ENCODE results near the gene DDB1. TPM values are rescaled to one million over a fixed set of nuclear protein-coding genes. Genes with fewer than 3 reads are reported as not detected.

The DDB1 gene
- 231 and 235 TPM in 2 replicates for total RNA-seq

DNA sequence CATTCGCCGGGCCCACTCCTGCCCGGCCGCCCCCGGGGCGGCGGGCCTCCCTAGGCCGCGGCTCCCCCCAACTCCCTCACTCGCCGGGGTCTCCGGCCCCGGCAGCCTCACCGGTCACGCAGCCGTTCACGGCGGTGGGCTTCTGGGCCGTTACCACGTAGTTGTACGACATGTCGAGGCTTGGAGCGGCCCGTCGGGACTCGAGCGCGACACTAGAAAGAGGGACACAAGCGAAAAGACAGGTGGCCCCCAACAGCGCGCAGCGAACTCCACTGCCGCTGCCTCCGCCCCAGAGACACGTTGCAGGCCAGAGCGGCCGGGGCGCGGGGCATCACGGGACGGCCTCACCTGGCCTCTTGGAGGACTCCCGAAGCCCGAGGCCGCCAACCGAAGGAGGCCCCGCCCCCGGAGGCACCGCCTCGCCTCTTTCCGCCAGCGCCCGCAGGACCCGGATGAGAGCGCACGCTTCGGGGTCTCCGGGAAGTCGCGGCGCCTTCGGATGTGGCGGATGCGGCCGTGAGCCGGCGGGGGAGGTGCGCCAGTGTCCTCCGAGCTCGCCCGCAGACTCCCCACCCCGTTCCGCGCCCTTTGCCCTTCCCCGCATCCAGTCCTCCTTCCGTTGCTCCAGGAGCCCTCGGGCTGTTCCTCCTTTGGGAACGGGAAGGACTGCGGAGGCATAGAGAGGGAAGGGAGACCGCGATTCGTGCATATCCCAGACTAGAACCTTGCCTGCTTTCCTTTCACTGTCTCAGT lies at the start of gene DDB1, which contains the start of gene TKFC:
Gene DDB1, minus strand, starts transcription at position 309 of the 753 bp plus-strand sequence. Its CDS starts 137 bp downstream, at position 172.
Gene TKFC, plus strand, starts transcription at position 432 of the 753 bp plus-strand sequence. CDS start 1,501 bp downstream, outside the sequence.

DNA sequence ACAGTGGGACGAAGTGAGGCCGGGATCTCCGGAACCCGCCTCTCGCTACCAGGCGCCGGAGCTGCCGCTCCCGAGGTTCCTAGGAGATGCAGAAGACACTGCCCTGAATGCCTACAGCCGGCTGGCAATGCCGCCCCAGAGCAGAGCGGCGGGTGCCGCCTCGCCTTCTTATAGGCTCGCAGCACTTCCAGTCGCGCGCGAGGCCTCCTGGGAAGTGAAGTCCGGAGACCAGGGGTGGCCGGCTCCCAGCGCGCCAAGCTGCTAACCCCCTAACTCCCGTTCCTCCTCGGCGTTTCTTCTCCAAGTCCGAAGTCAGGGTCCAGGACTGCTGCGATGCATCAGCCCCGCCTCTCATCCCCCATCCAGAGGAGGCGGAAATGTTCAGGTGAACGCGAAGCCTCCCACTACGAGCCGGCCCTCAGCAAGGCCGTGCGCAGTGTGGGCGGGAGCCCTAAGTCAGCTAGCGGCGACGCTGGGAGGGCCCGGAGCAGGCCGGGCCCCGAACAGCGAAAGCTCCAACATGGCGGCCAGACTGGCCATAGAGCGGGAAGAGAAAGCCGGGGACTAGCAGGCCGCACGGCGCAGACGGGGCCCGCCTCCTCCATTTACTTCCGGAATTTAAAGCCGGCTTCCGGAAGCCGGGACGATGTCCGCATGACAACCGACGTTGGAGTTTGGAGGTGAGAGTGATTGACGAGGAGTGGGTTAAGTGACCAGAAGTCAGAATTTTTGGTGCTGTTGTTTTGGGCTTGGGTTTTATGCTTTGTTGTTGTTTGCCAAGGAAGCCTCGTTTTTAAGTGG lies 29.0 kb upstream of the DDB1 start, which contains the start of the genes CYB561A3 and TMEM138:
Gene CYB561A3, minus strand, starts transcription at position 142 of the 801 bp plus-strand sequence. CDS start 5,169 bp downstream, outside the sequence.
Gene TMEM138, plus strand, starts transcription at position 634 of the 801 bp plus-strand sequence. CDS start 2,017 bp downstream, outside the sequence.

DNA sequence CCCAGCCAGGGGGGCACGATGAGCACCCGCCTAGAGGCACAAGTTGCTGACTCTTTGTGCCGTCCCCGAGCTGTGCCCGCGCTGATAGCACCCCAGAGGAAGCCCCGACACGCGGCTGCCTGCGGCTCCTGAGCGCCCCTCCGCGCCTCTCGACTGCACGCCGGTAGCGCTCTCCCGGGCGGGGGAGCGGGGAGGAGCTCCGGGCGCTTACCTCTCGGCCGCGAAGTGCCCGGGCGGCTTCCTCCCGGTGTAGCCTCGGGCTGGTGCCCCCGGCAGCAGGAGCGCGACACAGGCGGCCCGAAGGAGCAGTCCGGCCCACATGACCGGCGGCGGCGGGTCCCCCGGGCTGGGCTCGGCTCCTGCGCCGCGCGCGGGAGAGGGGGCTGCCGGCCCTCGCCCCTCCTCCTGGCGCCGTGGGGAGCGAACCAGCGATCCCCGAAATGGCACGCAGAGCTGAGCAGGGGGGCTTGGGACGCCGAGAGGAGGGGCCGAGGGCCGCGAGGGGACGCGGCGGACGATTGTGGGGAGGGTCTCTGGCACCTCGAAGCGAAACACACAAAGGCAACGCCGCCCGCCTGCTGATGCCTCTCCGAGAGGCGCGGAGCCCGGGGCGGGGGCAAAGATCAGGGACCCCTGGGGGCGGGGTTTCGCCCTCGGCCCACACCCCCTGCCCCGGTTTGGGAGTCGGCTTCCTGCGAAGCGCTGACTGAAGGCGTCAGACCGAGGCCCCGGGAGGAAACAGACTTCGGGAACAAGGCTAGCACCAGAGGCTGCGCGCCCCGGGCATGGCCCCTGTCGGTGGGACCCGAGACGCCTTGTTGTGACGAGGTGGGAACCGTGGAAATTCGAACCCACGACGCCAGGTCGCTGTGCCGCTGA lies 37.9 kb downstream of the DDB1 start, which contains the start of gene VWCE:
Gene VWCE, minus strand, starts transcription at position 600 of the 879 bp plus-strand sequence. Its CDS starts 279 bp downstream, at position 321.

Other genes with a start within 250 kb of the DDB1 start
- gene CD5, start 230.6 kb downstream of the DDB1 start, total RNA-seq = not detected in 2 replicates
- gene VPS37C, start 171.7 kb downstream of the DDB1 start, total RNA-seq = 8.2 and 10.9 TPM in 2 replicates
- not detected in 2 replicates for gene PGA3, start 129.6 kb downstream of the DDB1 start, total RNA-seq
- not detected in 2 replicates for gene PGA4, start 110.8 kb downstream of the DDB1 start, total RNA-seq
- gene PGA5, start 91.9 kb downstream of the DDB1 start, total RNA-seq = not detected in 2 replicates
- under 0.01 and 0.24 TPM in 2 replicates for gene VWCE, start 37.8 kb downstream of the DDB1 start, total RNA-seq
- gene TKFC, start 123 bp upstream of the DDB1 start, total RNA-seq = 20.0 and 22.2 TPM in 2 replicates
- 55.0 and 66.7 TPM in 2 replicates for gene CYB561A3, start 28.8 kb upstream of the DDB1 start, total RNA-seq
- 12.8 and 16.8 TPM in 2 replicates for gene TMEM138, start 29.3 kb upstream of the DDB1 start, total RNA-seq
- gene TMEM216, start 59.5 kb upstream of the DDB1 start, total RNA-seq = 5.5 and 16.6 TPM in 2 replicates
- gene CPSF7, start 96.9 kb upstream of the DDB1 start, total RNA-seq = 10.9 and 13.3 TPM in 2 replicates
- 15.8 and 40.2 TPM in 2 replicates for gene SDHAF2, start 97.0 kb upstream of the DDB1 start, total RNA-seq
- not detected in 2 replicates for gene LRRC10B, start 175.6 kb upstream of the DDB1 start, total RNA-seq
- 13.4 and 17.6 TPM in 2 replicates for gene SYT7, start 248.0 kb upstream of the DDB1 start, total RNA-seq

All from tracheal epithelial cell (primary cell).